T47D (cell line): ENCODE results near the gene RDH8.

Experiments used
- DNase-seq, 2 experiments: peaks; one replicate each; pipeline versions ENCODE4 v3.0.0 to v3.0.0-alpha.2; 2011 to 2012; ENCODE audit warnings: low read depth in 1 of 2, low spot score in 1 of 2
- JUND ChIP-seq: IDR thresholded peaks from 2 replicates; pipeline ENCODE4 v1.6.1; 2012; ENCODE audit warnings: low read depth
- in situ Hi-C: cut with HindIII; loops from 2 replicates; pipeline ENCODE4 v1.10.0; 2016; ENCODE audit warnings: low sequenced_read_pairs, low pct_unique_long_range_greater_than_20kb

RDH8 gene

DNA sequence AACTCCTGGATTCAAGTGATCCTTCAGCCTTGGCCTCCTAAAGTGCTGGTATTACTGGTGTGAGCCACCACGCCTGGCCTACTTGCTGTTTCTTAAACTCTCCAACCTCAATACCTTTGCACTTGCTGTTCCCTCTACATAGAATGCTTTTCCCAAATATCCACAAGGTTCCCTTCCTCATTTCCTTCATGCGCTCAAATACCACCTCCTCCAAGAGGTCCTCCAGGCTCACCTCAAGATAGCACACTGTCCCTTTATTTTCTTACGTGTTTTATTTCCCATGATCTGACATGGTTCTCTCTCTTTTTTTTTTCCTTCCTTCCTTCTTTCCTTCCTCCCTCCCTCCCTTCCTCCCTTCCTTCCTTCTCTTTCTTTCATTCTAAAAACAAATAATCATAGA is 13.5 kb downstream of the RDH8 start:
- DNase-seq, result no peak
- TF ChIP-seq JUND, result no peak
- in situ Hi-C loops, result no loop called here

DNA sequence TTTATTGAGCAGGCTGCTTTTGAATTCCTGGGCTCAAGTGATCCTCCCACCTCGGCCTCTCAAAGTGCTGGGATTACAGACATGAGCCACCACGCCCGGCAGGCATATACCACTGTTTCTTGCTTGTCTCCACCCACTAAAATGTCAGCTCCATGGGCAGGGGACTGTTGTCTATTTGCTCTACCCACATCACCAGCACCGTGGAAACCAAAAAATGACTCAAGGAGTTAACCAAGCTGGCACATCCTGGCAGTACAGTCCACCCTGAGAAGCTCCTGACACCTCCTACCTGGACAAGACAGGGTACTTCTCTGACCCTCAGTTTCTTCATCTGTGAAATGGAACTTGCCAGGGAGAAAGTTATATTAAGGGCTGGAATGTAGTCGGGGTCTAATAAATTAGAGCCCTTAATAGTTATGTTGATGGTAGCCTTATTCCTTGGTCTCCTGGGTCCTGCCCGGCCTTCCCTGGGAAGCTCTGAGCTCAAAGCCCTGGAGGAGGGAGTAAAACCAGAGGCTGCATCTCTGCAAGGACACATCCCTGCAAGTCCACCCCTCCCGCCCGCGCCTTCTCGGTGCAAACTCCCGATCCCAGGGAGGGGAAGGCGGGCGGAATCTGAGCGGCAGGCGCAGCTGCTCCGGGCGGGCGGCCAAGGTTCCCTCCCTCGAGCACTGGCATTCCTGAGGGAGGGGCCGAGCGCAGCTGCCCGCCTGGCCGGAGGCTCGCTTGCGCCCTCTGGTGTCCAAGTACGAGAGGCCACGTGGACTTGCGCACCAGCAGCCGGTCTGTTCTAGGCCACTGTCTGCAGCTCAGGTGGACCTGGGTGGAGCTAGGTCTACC is 14.1 kb downstream of the RDH8 start:
- TF ChIP-seq JUND, result no peak
- DNase-seq, result peak; percentile 75 to 86
- in situ Hi-C loops, result no loop called here

DNA sequence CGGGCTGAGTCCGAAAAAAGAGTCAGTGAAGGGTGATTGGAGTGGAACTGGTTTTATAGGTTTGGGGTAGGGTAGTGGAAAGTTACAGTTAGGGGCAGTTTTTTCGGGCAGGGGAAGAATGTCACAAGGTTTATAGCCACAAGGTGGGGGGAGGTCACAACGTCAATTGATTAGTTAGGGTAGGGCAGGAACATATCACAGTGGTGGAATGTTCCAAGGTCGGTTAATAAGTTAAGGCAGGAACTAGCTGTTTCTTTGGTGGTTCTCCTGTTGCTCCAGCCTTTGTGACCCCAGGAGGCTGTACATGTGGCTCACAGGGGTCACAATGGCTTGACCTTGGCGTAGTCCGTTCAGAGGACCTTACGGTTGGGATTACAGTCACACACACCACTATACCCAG is 20.3 kb downstream of the RDH8 start:
- no peak for TF ChIP-seq JUND
- in situ Hi-C loops, result no loop called here

GRCh38 chr19:10036601-10037071 is 23.4 kb downstream of the RDH8 start:
- no peak for DNase-seq
- in situ Hi-C loops, result no loop called here
- TF ChIP-seq JUND, result no peak

More for the DNA sequence above, 20.3 kb downstream of the RDH8 start:
- DNase-seq, result no peak

GRCh38 chr19:10037367-10037766 is 24.1 kb downstream of the RDH8 start:
- DNase-seq, result no peak
- in situ Hi-C loops, result no loop called here
- TF ChIP-seq JUND, result no peak

DNA sequence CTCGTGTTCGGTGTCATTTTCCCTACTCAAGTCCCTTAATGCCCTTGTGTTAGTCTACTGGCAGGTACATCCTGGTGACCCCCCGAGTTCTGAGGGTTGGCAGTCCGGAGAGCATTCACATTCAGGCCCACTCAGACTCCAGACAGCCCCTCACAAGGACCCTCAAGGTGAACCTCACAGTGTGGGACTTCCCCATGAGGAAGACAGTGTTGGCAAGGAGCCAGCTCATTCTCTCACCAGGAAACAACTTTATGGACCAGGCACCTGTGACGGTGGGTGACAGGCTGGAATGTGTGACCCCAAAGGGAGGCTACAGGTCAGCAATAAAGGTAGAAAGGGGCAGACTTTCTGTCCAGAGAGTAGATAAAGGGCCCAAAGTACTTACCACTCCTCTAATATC is 24.5 kb downstream of the RDH8 start:
- in situ Hi-C loops, result no loop called here
- no peak for TF ChIP-seq JUND
- DNase-seq, result no peak

DNA sequence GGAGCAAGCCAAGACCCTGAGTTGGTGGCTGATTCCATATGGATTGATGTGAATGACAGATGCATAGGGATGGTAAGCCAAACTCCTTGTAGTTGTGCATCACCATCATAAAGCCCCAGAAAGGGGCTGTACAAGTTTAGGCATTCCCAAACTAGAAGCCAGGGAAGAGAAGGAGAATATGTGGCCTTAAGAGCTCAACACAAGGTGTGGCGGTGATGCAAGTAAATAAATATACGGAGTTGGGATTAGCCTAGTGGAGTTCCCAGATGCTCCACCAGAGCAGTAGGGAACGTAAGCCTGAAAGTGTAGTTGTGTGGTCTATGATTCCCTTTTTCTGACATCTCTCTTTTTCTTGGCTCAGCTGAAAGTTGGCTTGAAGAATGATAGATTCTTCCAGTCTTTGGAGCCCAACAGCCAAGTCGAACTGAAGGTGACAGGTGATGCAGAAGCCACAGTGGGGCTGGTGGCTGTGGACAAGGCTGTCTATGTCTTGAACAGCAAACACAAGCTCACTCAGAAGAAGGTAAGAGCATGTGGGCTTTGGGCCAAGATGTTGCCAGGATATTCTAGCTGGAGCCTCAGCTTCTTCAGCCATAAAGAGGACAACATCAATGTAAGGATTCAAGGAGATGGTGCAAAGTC is 30.1 kb downstream of the RDH8 start:
- TF ChIP-seq JUND, result no peak
- in situ Hi-C loops, result no loop called here
- DNase-seq, result peak in 1 of 2 experiments; percentile 53

DNA sequence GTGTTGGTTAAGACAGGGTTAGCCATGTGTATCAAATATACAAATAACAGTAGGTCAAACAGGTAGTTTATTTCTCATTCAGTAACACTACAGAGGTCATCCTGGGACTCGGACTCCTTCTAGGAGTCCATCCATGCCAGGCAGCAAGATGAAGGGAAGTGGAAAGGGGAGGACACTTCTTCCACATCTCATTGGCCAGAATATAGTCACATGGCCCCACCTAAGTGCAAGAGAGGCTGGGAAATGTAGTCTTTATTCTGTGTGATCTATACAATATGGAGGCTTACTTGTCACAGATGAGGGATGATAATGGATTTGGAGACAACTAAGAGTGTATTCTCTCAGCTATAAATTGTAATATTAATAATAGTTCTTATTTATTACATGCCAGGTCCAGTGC is 31.1 kb downstream of the RDH8 start:
- no peak for TF ChIP-seq JUND
- no peak for DNase-seq
- in situ Hi-C loops, result no loop called here

GRCh38 chr19:10045371-10045770 is 32.1 kb downstream of the RDH8 start:
- TF ChIP-seq JUND, result no peak
- in situ Hi-C loops, result no loop called here
- no peak for DNase-seq

GRCh38 chr19:10049626-10050025 is 36.3 kb downstream of the RDH8 start:
- no peak for DNase-seq
- no peak for TF ChIP-seq JUND
- in situ Hi-C loops, result no loop called here

- TF ChIP-seq JUND, result no peak
- DNase-seq, result no peak
- in situ Hi-C loops, result no loop called here
These were observed 39.5 kb downstream of the RDH8 start for GRCh38 chr19:10052602-10053360.

DNA sequence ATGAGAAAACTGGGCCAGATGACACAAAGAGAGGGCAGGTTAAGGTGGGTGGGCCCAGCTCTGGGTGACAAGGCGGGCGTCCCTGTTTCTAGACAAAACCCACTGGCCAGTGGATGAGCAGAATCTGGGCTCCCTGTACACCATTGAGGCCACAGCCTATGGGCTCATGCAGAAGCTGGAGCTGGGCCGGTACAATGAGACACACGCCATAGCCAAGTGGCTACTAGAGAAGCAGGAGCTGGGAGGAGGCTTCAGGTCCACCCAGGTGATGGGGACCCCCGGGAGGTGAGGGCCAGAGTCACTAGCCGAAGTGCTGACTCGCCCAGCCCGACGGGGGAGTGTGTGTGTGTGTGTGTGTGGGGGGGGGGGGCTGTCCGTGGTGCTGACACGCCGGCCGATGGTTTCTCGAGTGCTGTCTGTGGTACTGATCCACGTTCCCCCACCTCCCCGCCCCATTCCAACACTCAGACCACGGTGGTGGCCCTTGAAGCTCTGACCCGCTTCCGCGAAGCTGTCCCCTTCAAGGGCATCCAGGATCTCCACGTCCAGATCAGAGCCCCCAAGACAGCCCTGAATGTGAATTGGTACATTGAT is 48.5 kb downstream of the RDH8 start:
- no peak for TF ChIP-seq JUND
- peak; percentile 9 to 60 for DNase-seq
- in situ Hi-C loops, result no loop called here
